ENCODE measurements around the gene ASXL3.

Gene ASXL3

GRCh38 chr18:33729556-33729955, 151.5 kb downstream of the ASXL3 start:
- Mint-ChIP-seq H3K4me3 (no peak overlapping the region), H3K9me3 (no peaks in the 10 kb centered on the region), H3K27ac (no peak overlapping the region), H3K36me3 (ENCODE audit: low read depth) (peaks cover 7% of the 10 kb centered on the region), H3K4me1 (no peaks in the 10 kb centered on the region), H3K27me3 (ENCODE audit: low read depth, poor library complexity) (no peaks in the 10 kb centered on the region)
- no peak for DNase-seq
- TF ChIP-seq CTCF (IDR thresholded peaks at IDR 0.05) = no peak

GRCh38 chr18:33733376-33733775, 155.4 kb downstream of the ASXL3 start:
- no peak for DNase-seq
- Mint-ChIP-seq H3K27ac (no peak overlapping the region), H3K9me3 (no peaks in the 10 kb centered on the region), H3K4me1 (no peaks in the 10 kb centered on the region), H3K4me3 (no peak overlapping the region), H3K36me3 (ENCODE audit: low read depth) (peaks cover 7% of the 10 kb centered on the region), H3K27me3 (ENCODE audit: low read depth, poor library complexity) (no peaks in the 10 kb centered on the region)
- no peak for TF ChIP-seq CTCF (IDR thresholded peaks at IDR 0.05)

DNA sequence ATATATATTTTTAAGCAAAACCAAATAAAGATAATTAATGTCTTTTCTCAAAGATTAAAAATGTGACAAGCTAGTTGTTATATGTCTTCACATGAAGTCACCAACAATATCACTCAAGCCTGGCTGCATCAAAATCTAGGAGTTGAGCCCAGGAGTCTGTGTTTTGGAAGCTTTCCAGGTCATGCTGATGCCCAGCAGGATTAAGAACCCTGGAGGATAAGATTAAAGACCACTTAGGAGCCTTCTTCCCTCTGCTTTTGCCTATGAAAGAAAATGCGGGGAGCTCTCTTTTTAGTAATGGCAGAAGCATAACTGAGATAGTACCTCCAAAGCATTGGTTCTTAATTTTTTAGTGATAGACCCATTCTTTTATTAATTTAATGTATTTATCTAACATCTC, 157.4 kb downstream of the ASXL3 start:
- no peak overlapping the region for H3K4me3 Mint-ChIP-seq
- peaks cover 21% of the 10 kb centered on the region for H3K36me3 Mint-ChIP-seq (ENCODE audit: low read depth)

GRCh38 chr18:33741760-33742159, 163.7 kb downstream of the ASXL3 start:
- no peak for DNase-seq
- Mint-ChIP-seq H3K36me3 (ENCODE audit: low read depth) (peaks cover 43% of the 10 kb centered on the region), H3K27me3 (ENCODE audit: low read depth, poor library complexity) (no peaks in the 10 kb centered on the region)

More for the DNA sequence above, 157.4 kb downstream of the ASXL3 start:
- no peak overlapping the region for H3K27ac Mint-ChIP-seq
- H3K27me3 Mint-ChIP-seq (ENCODE audit: low read depth, poor library complexity) = no peaks in the 10 kb centered on the region
- H3K4me1 Mint-ChIP-seq = no peaks in the 10 kb centered on the region
- H3K9me3 Mint-ChIP-seq = no peaks in the 10 kb centered on the region
- TF ChIP-seq CTCF (IDR thresholded peaks at IDR 0.05) = no peak
- no peak for DNase-seq

GRCh38 chr18:33744032-33744697, 166.1 kb downstream of the ASXL3 start:
- Mint-ChIP-seq H3K9me3 (no peaks in the 10 kb centered on the region), H3K27me3 (ENCODE audit: low read depth, poor library complexity) (no peaks in the 10 kb centered on the region), H3K36me3 (ENCODE audit: low read depth) (peaks cover 36% of the 10 kb centered on the region), H3K4me1 (no peaks in the 10 kb centered on the region), H3K4me3 (no peak overlapping the region), H3K27ac (no peak overlapping the region)
- TF ChIP-seq CTCF (IDR thresholded peaks at IDR 0.05) = no peak
- DNase-seq = no peak

More at GRCh38 chr18:33741760-33742159, 163.7 kb downstream of the ASXL3 start:
- TF ChIP-seq CTCF (IDR thresholded peaks at IDR 0.05) = no peak
- H3K4me3 Mint-ChIP-seq = no peak overlapping the region
- no peaks in the 10 kb centered on the region for H3K9me3 Mint-ChIP-seq
- H3K4me1 Mint-ChIP-seq = no peaks in the 10 kb centered on the region
- no peak overlapping the region for H3K27ac Mint-ChIP-seq

DNA sequence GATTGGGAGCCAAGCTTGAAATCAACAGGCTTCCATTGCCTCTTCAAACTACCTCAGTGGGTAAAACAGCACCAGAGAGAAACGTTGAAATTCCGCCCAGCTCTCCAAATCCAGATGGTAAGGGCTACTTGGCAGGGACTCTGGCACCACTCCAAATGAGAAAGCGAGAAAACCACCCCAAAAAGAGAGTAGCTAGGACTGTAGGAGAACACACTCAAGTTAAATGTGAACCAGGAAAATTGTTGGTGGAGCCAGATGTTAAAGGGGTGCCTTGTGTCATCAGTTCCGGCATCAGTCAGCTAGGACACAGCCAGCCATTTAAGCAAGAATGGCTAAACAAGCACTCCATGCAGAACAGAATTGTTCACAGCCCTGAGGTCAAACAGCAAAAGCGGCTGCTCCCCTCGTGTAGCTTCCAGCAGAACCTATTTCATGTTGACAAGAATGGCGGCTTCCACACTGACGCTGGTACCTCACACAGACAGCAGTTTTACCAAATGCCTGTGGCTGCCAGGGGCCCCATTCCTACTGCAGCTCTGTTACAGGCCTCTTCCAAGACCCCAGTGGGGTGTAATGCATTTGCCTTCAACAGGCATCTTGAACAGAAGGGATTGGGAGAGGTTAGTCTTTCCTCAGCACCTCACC, 167.3 kb downstream of the ASXL3 start:
- Mint-ChIP-seq H3K4me1 (peaks cover under 1% of the 10 kb centered on the region), H3K27me3 (ENCODE audit: low read depth, poor library complexity) (no peaks in the 10 kb centered on the region), H3K27ac (no peak overlapping the region), H3K9me3 (no peaks in the 10 kb centered on the region), H3K4me3 (no peak overlapping the region), H3K36me3 (ENCODE audit: low read depth) (peaks cover 29% of the 10 kb centered on the region)
- no peak for TF ChIP-seq CTCF (IDR thresholded peaks at IDR 0.05)
- no peak for DNase-seq

All from nephron progenitor cell (in vitro differentiated cells).